EH (cell line): ENCODE results near the gene OR7C1.
"Not testable (repeated sequence)": the region's sequence is repeated elsewhere in the genome, so short reads cannot be mapped to it uniquely, and the experiment has no call there.

ENCODE experiments used
- DNase-seq: peaks from one replicate; pipeline ENCODE4 v3.0.0-alpha.2; 2015; ENCODE audit warnings: low read depth

The OR7C1 gene

DNA sequence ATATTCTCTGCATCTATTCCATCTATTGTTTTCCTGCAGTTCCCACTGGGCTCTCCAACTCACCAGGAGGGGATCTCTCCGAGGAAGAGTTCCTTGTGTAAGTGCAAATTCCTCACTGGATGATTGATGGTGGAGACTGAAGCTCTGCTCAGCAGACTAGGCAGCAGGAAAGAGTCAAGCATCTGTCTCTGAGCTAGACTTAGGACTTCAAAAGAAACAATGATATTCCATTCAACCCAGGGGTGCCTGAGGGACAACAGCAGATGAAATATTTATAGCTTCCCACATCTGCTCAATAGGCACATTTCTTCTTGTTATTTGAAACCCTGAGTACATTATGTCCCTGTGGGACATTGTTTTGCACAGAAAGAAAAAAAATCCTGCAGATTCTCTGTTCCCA lies at the start of gene OR7C1, which contains the start of gene OR7A5:
TSS of gene OR7C1 (minus strand) at position 175 of the 400 bp plus-strand sequence. CDS start 35,049 bp downstream, outside the sequence.
TSS of gene OR7A5 (minus strand) at position 175 of the 400 bp plus-strand sequence. CDS start 6,944 bp downstream, outside the sequence.
- no peak for DNase-seq

DNA sequence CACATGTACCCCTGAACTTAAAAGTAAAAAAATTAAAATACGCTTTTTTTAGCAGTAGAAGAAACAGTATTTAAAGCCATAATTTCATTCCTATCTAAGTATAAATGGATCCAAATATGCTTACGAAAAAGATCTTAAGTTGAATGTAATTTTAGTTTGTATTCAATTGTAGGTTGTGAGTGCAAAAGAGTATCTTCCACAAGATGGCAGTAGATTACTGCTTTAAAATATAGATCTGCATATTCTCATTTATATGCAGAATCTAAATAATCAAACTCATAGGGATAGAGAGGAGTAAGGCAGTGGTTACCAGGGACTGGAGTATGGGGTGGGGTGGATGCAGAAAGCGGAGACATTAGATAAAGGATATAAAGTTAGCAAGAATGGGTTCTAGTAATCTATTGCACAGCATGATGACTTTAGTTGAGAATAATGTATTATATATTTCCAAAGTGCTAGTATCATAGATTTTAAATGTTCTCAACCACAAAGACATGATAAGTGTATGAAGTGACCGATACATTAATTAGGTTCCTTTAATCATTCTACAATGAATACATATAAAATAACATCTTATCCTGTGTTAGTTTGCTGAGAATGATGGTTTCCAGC lies 36.7 kb upstream of the OR7C1 start:
- peak; percentile 29 for DNase-seq

- no peak for DNase-seq
These were observed 33.5 kb upstream of the OR7C1 start for GRCh38 chr19:14868497-14868896.

GRCh38 chr19:14848822-14849221 lies 13.8 kb upstream of the OR7C1 start, which contains the start of gene OR7A10:
OR7A10 (minus strand) TSS chr19:14848922; CDS start chr19:14841877, 7,045 bp downstream.
- DNase-seq: no peak

DNA sequence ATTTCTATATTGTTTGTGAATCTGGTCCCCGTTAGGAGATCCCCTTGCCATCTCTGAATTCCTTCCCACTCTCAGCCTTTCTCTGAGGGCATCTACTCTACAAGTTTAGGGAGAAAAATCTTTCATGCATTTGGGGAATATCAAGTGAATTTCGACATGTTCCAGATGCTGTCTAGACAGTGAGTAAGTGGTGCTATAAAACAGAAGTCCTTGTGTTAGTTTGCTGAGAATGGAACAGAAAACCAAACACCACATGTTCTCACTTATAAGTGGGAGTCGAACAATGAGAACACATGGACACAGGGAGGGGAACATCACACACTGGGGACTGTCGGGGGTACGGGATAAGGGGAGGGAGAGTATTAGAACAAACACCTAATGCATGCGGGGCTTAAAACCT lies 8.6 kb upstream of the OR7C1 start:
- no peak for DNase-seq

GRCh38 chr19:14843169-14843568 lies 8.2 kb upstream of the OR7C1 start:
- no peak for DNase-seq

DNA sequence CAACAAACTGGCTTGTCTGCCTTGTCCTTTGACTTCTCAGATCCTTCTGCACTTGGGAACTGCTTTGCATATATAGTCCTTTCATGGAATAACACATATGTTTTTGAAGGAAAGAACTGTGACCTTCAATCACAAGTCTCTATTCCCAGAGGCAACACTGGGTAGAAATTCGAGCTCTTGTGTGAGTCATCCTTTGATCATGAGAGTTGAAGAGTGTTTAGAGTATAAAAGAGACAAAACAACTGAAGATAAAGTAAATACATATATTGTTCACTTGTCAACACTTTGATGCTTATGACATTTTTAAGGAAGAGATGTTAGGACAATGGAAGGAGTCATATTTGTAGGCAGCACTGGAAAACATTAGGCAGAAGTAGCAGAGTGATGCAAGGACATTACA lies 5.2 kb upstream of the OR7C1 start:
- DNase-seq: no peak

- no peak for DNase-seq
These were observed 2.4 kb upstream of the OR7C1 start for GRCh38 chr19:14837391-14837790.

- no peak for DNase-seq
These were observed 4.3 kb downstream of the OR7C1 start for GRCh38 chr19:14830702-14831101.

DNA sequence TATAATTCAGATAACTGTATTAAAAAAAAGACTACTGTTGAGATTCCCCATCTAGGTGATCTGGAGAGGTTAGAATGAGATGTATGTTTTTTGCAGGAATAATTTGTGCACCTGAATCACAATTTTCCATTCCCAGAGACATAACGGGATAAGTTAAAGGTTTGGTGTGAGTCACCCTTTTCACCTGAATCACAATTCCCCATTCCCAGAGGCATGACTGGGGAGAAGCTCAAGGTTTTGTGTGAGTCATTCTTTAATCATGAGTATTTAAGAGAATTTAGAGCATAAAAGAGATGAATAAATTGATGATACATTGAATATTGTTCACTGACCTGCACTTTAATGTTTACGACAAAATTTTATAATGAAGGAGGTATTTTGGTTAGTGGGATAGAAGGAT lies 9.0 kb downstream of the OR7C1 start:
- DNase-seq: no peak

GRCh38 chr19:14821937-14822336 lies 13.0 kb downstream of the OR7C1 start:
- DNase-seq: no peak

DNA sequence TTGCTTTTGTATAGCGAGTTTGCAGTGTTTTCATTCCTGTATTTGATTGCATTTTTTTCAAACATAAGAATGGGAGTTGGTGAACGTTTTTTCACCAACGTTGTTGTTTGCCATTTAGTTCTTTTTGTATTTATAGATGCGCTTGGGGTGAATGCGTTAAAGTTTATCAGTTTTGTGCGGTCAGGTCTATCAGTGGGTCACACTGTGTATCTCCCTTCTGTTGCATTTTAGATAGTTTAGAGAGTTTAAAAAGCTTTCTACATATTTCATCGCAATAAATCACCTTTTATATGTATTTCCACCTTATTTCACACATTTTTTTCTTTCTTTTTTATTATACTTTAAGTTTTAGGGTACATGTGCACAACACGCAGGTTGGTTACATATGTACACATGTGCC lies 16.4 kb downstream of the OR7C1 start:
- DNase-seq: no peak

- no peak for DNase-seq
These were observed 17.9 kb downstream of the OR7C1 start for GRCh38 chr19:14817052-14817451.

GRCh38 chr19:14814982-14815652 lies 19.9 kb downstream of the OR7C1 start:
- no peak for DNase-seq

DNA sequence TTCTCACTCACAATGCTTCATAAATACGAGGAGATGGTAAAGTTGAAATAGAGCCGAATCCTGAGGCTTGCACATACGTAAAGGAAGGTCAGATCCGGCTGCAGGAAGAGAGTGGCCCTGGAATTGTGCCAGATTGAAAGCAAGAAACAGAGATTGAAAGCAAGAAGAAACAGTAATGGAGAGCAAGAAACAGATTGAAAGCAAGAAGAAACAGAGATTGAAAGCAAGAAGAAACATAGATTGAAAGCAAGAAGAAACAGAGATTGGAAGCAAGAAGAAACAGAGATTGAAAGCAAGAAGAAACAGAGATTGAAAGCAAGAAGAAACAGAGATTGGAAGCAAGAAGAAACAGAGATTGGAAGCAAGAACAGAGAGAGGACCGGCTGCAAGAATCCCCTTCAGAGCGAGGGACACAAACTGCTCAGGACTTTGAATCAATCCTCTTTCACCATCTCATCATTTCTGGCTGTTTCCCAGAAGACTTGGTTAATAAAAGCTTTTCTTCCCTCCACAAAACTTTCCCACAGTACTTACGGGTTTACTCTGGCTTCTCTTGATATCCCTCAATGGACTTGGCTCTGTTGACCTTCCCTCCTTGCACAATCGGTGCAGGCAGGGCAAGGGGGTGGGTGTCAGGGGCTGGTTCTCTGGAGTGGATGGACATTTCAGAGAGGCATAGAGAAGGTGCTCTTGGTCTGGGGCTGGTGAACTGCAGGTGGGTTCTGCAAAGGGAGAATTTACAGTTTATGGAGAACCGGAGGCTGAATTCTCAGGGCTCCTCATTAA lies 25.5 kb downstream of the OR7C1 start:
- no peak for DNase-seq

DNA sequence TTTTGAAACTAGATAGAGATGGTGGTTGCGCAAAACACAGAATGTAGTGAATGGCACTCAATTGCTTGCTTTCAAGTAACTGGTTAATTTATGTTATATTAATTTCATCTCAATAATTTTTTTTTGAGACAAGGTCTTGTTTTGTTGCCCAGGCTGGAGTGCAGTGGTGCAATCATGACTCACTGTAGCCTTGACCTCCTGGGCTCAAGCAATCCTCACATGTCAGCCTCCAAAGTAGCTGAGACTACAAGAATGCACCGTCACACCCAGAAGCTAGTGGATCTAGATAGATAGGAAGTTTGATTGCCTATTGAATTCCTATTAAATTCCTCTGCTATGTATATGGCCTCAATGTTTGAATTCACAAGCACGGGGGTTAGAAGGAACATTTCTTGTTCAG lies 30.2 kb downstream of the OR7C1 start:
- no peak for DNase-seq

GRCh38 chr19:14798760-14799159 lies 36.2 kb downstream of the OR7C1 start:
- no peak for DNase-seq

DNA sequence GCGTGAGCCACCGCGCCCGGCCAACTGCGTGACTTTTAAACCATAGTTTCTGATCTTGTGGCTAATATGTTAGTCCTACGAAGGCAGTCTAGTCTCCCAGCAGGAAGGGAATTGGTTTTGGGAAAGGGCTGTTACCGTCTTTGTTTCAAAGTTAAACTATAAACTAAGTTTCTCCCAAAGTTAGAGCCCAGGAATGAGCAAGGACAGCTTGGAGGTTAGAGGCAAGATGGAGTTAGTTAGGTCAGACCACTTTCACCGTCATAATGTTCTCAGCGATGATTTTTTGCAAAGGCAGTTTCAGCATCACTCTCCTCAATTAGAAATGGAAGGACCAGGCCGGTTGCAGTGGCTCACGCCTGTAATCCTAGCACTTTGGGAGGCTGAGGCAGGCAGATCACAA lies 39.0 kb downstream of the OR7C1 start:
- DNase-seq: no peak

- no peak for DNase-seq
These were observed 39.8 kb downstream of the OR7C1 start for GRCh38 chr19:14795078-14795721.

DNA sequence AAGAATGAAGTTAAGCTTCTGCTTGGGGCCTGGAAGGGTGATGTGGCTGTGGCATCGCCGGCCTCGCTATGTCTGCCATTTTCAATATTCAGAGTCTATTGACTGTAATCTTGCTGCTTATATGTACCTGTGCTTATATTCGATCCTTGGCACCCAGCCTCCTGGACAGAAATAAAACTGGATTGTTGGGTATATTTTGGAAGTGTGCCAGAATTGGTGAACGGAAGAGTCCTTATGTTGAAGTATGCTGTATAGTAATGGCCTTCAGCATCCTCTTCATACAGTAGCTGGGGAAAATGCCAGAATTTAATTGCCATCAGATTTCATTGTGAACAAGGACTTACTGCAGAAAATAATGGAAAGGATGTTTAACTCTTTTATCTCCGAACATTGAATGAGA lies 42.7 kb downstream of the OR7C1 start:
- DNase-seq: not testable (repeated sequence)

GRCh38 chr19:14786421-14786851 lies 48.5 kb downstream of the OR7C1 start:
- DNase-seq: peak; percentile 17

- peak; percentile 82 for DNase-seq
These were observed 49.7 kb downstream of the OR7C1 start for GRCh38 chr19:14785102-14785793.
